ENCODE data around the gene SLC7A11. TPM values are rescaled to one million over a fixed set of nuclear protein-coding genes. Genes with fewer than 3 reads are reported as not detected.

SLC7A11 gene
- total RNA-seq, 8 experiments from 2014 or later: 2.1 to 97.0 (median 5.0) TPM

- 0 to 100% (median 79%) methylated on average over 1 to 2 of the region's 2 CpGs; no CpG with 5 or more reads in 1 of the 10 experiments for WGBS, 10 experiments
- no peaks in the 10 kb centered on the region for H3K4me1 ChIP-seq (replicated peaks in 1 of 2)
- ATAC-seq (replicated peaks in 6 of 8): peak in 2 of 8 experiments; percentile 63 to 73
- no peak overlapping the region for H3K27ac ChIP-seq
- H3K4me3 ChIP-seq: no peak overlapping the region
- in situ Hi-C loops (cut with MboI; ENCODE audit: low pct_unique_long_range_greater_than_20kb in 2 of 9, low sequenced_read_pairs in 9 of 9, unreplicated experiment in 9 of 9): no loop called here
Measured at GRCh38 chr4:138259824-138260223, 17.7 kb upstream of the SLC7A11 start.

GRCh38 chr4:138259271-138259670 lies 17.1 kb upstream of the SLC7A11 start:
- in situ Hi-C loops (cut with MboI; ENCODE audit: low pct_unique_long_range_greater_than_20kb in 2 of 9, low sequenced_read_pairs in 9 of 9, unreplicated experiment in 9 of 9): no loop called here
- ATAC-seq (replicated peaks in 6 of 8): no peak
- Histone ChIP-seq H3K4me3 (no peak overlapping the region), H3K4me1 (replicated peaks in 1 of 2) (no peaks in the 10 kb centered on the region), H3K27ac (no peak overlapping the region)
- 6 to 100% (median 85%) methylated on average over 2 to 4 of the region's 4 CpGs for WGBS, 10 experiments

- no peaks in the 10 kb centered on the region for H3K4me1 ChIP-seq (replicated peaks in 1 of 2)
- WGBS, 10 experiments: 87 to 100% (median 100%) methylated on average over 1 to 5 of the region's 5 CpGs; no CpG with 5 or more reads in 3 of the 10 experiments
- no peak overlapping the region for H3K27ac ChIP-seq
- in situ Hi-C loops (cut with MboI; ENCODE audit: low pct_unique_long_range_greater_than_20kb in 2 of 9, low sequenced_read_pairs in 9 of 9, unreplicated experiment in 9 of 9): no loop called here
- H3K4me3 ChIP-seq: no peak overlapping the region
- no peak for ATAC-seq (replicated peaks in 6 of 8)
Measured at GRCh38 chr4:138256608-138257007, 14.5 kb upstream of the SLC7A11 start.

- Histone ChIP-seq H3K4me1 (replicated peaks in 1 of 2) (no peaks in the 10 kb centered on the region), H3K4me3 (no peak overlapping the region), H3K27ac (no peak overlapping the region)
- WGBS, 10 experiments: 83 to 100% (median 97%) methylated on average over 1 to 7 of the region's 9 CpGs; no CpG with 5 or more reads in 2 of the 10 experiments
- in situ Hi-C loops (cut with MboI; ENCODE audit: low pct_unique_long_range_greater_than_20kb in 2 of 9, low sequenced_read_pairs in 9 of 9, unreplicated experiment in 9 of 9): no loop called here
- ATAC-seq (replicated peaks in 6 of 8): no peak
Measured at GRCh38 chr4:138255917-138256597, 13.9 kb upstream of the SLC7A11 start.

- Histone ChIP-seq H3K4me3 (no peak overlapping the region), H3K27ac (no peak overlapping the region), H3K4me1 (replicated peaks in 1 of 2) (no peaks in the 10 kb centered on the region)
- no peak for ATAC-seq (replicated peaks in 6 of 8)
- in situ Hi-C loops (cut with MboI; ENCODE audit: low pct_unique_long_range_greater_than_20kb in 2 of 9, low sequenced_read_pairs in 9 of 9, unreplicated experiment in 9 of 9): no loop called here
- 36 to 100% (median 91%) methylated on average over 2 of the region's 2 CpGs; no CpG with 5 or more reads in 1 of the 10 experiments for WGBS, 10 experiments
Measured at GRCh38 chr4:138252551-138252950, 10.4 kb upstream of the SLC7A11 start.

- Histone ChIP-seq H3K27ac (no peak overlapping the region), H3K4me3 (no peak overlapping the region), H3K4me1 (replicated peaks in 1 of 2) (no peaks in the 10 kb centered on the region)
- in situ Hi-C loops (cut with MboI; ENCODE audit: low pct_unique_long_range_greater_than_20kb in 2 of 9, low sequenced_read_pairs in 9 of 9, unreplicated experiment in 9 of 9): no loop called here
- 86 to 100% (median 93%) methylated on average over 1 to 5 of the region's 5 CpGs; no CpG with 5 or more reads in 1 of the 10 experiments for WGBS, 10 experiments
- ATAC-seq (replicated peaks in 6 of 8): no peak
Measured at GRCh38 chr4:138251938-138252337, 9.8 kb upstream of the SLC7A11 start.

DNA sequence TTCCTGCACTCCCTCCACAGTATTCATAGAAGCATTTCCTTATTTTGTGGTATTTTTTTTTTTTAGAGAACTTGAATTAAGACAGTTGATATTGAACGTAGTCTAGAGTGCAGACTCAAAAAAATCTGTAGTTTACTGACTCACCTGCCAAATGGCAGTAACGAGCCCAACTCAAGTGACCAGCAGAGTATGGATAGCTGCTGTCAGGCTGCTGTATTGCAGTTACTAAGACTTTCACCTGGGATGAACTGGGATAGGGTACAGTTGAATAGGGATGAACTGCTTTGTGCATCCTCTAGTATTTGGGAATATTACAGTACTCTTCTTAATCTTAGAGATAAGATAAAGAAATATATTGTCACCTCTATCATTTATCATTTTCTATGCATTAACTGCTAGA lies 7.0 kb upstream of the SLC7A11 start:
- H3K27ac ChIP-seq: no peak overlapping the region
- no peak overlapping the region for H3K4me3 ChIP-seq
- no peaks in the 10 kb centered on the region for H3K4me1 ChIP-seq (replicated peaks in 1 of 2)
- WGBS, 10 experiments: 77 to 96% (median 88%) methylated on average over 1 to 2 of the region's 2 CpGs; no CpG with 5 or more reads in 2 of the 10 experiments
- in situ Hi-C loops (cut with MboI; ENCODE audit: low pct_unique_long_range_greater_than_20kb in 2 of 9, low sequenced_read_pairs in 9 of 9, unreplicated experiment in 9 of 9): no loop called here
- ATAC-seq (replicated peaks in 6 of 8): no peak

- Histone ChIP-seq H3K27ac (no peak overlapping the region), H3K4me3 (no peak overlapping the region), H3K4me1 (replicated peaks in 1 of 2) (peaks cover 0 to 5% of the 10 kb centered on the region in 2 donors)
- in situ Hi-C loops (cut with MboI; ENCODE audit: low pct_unique_long_range_greater_than_20kb in 2 of 9, low sequenced_read_pairs in 9 of 9, unreplicated experiment in 9 of 9): no loop called here
- WGBS, 10 experiments: 67 to 100% (median 90%) methylated on average over 1 to 2 of the region's 2 CpGs; no CpG with 5 or more reads in 1 of the 10 experiments
- ATAC-seq (replicated peaks in 6 of 8): no peak
Measured at GRCh38 chr4:138248058-138248457, 5.9 kb upstream of the SLC7A11 start.

GRCh38 chr4:138247643-138248042 lies 5.5 kb upstream of the SLC7A11 start:
- no peak for ATAC-seq (replicated peaks in 6 of 8)
- no peak overlapping the region for H3K4me3 ChIP-seq
- peaks cover 0 to 9% of the 10 kb centered on the region in 2 donors for H3K4me1 ChIP-seq (replicated peaks in 1 of 2)
- WGBS, 10 experiments: 89 to 100% (median 96%) methylated on average over 3 of the region's 3 CpGs
- H3K27ac ChIP-seq: no peak overlapping the region
- in situ Hi-C loops (cut with MboI; ENCODE audit: low pct_unique_long_range_greater_than_20kb in 2 of 9, low sequenced_read_pairs in 9 of 9, unreplicated experiment in 9 of 9): no loop called here

DNA sequence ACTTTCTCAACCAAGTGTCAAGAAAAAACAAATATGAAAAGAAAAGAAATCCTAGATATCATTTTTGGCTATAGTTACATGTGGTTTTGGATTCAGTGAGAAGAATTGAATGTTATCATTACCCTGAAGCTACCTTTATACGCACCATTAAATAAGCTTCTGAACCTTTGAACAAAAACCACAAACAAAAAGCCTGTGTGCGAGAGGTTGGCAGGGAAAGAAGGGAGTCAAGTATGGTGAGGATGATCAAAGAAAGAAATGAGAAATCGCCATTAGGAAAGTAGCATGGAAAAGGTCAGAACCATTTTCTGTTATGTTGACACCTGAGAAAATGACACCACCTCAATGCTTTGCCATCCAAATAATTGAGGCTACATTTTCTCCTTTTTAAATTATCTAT lies 1.2 kb upstream of the SLC7A11 start:
- Histone ChIP-seq H3K27ac (no peak overlapping the region), H3K4me1 (replicated peaks in 1 of 2) (peaks cover 3 to 28% of the 10 kb centered on the region in 2 donors), H3K4me3 (no peak overlapping the region)
- 56 to 100% (median 81%) methylated on average over 1 to 3 of the region's 3 CpGs for WGBS, 10 experiments
- in situ Hi-C loops (cut with MboI; ENCODE audit: low pct_unique_long_range_greater_than_20kb in 2 of 9, low sequenced_read_pairs in 9 of 9, unreplicated experiment in 9 of 9): no loop called here
- no peak for ATAC-seq (replicated peaks in 6 of 8)

DNA sequence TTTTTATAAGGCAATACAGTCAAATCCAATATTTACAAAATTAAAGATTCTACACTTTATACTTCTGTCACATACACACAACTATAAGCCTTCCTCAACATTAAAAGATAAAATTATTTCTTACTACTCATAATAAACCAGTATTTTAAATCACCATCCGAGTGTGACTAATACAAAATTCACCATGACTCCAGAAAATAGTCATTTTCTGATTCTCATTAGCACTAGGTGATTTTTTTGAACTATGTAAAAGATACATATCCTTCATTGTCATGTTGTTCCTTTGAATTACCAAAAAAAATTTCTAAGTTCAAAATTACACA lies 646 bp upstream of the SLC7A11 start:
- 0 to 40% (median 27%) methylated on average over 1 of the region's 1 CpG; no CpG with 5 or more reads in 1 of the 10 experiments for WGBS, 10 experiments
- ATAC-seq (replicated peaks in 6 of 8): no peak
- in situ Hi-C loops (cut with MboI; ENCODE audit: low pct_unique_long_range_greater_than_20kb in 2 of 9, low sequenced_read_pairs in 9 of 9, unreplicated experiment in 9 of 9): no loop called here
- Histone ChIP-seq H3K4me3 (peak overlapping the region; percentile 32 to 47 (median 41)), H3K4me1 (replicated peaks in 1 of 2) (peaks cover 3 to 28% of the 10 kb centered on the region in 2 donors), H3K27ac (peak overlapping the region; percentile 30 to 61)

DNA sequence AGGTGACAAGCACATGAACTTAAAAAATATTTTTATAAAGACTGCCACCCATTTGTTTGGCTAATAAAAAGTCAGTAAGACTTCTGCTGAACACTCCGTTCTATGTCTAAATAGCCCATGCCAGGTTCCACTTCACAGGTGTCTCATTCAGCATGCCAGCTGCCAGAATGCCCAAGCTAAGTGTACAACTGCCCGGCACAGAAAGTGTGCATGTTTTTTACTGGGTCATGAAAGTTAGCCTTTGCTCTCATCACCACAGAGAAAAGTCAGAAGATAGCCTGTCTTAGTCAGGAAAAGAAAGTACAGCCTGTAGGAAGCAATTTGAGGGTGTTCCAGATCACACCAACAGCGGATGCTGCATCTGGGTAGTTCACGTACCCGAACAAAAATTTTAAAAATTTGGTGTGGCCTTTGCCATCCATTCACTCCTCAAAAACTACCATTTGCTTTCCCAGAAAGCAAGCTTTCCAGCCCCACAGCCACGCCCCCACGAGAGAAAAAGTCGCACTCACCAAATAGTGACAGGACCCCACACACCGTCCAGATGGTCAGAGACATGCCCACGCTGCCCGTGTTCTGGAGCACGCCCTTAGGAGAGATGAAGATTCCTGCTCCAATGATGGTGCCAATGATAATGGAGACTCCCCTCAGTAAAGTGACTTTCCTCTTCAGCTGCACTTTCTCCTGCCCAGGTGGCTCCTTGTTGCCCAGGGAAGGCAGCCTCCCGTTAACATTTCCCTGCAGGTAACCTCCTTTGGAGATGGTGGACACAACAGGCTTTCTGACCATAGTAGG lies 671 bp downstream of the SLC7A11 start:
- Histone ChIP-seq H3K4me3 (peak overlapping the region; percentile 32 to 47 (median 41)), H3K4me1 (replicated peaks in 1 of 2) (peaks cover 3 to 28% of the 10 kb centered on the region in 2 donors), H3K27ac (peak overlapping the region; percentile 62 to 82)
- in situ Hi-C loops (cut with MboI; ENCODE audit: low pct_unique_long_range_greater_than_20kb in 2 of 9, low sequenced_read_pairs in 9 of 9, unreplicated experiment in 9 of 9): no loop called here
- peak; percentile 7 to 74 (median 68) for ATAC-seq (replicated peaks in 6 of 8)
- 13 to 93% (median 39%) methylated on average over 1 to 6 of the region's 13 CpGs; no CpG with 5 or more reads in 1 of the 10 experiments for WGBS, 10 experiments

- in situ Hi-C loops (cut with MboI; ENCODE audit: low pct_unique_long_range_greater_than_20kb in 2 of 9, low sequenced_read_pairs in 9 of 9, unreplicated experiment in 9 of 9): no loop called here
Measured at GRCh38 chr4:138239491-138239890, 2.7 kb downstream of the SLC7A11 start.

More at GRCh38 chr4:138239491-138239890, 2.7 kb downstream of the SLC7A11 start:
- peak in 1 of 8 experiments; percentile 5 for ATAC-seq (replicated peaks in 6 of 8)
- peaks cover 3 to 28% of the 10 kb centered on the region in 2 donors for H3K4me1 ChIP-seq (replicated peaks in 1 of 2)
- peak overlapping the region; percentile 5 to 47 (median 38) for H3K4me3 ChIP-seq
- WGBS, 10 experiments: 0 to 40% (median 0%) methylated on average over 1 of the region's 1 CpG
- no peak overlapping the region for H3K27ac ChIP-seq
